ENCODE measurements around the gene DCTD. TPM values are rescaled to one million over a fixed set of nuclear protein-coding genes. Genes with fewer than 3 reads are reported as not detected.

The DCTD gene
- total and polyA plus RNA-seq, 2 donors (not counting 1 experiment from before 2014, with no cell fraction given) = 88.8 to 182 TPM

GRCh38 chr4:182893047-182893446 is 24.1 kb downstream of the DCTD start:
- peaks cover 1% of the 10 kb centered on the region for H3K36me3 ChIP-seq (ENCODE audit: control insufficient read depth, insufficient read depth, low read length)

GRCh38 chr4:182890202-182890601 is 27.0 kb downstream of the DCTD start:
- Histone ChIP-seq H3K79me2 (ENCODE audit: control insufficient read depth, insufficient read depth, low read length) (no peaks in the 10 kb centered on the region), H3K9ac (ENCODE audit: insufficient read depth, low read length) (no peak overlapping the region), H3K36me3 (ENCODE audit: control insufficient read depth, insufficient read depth, low read length) (peaks cover 6% of the 10 kb centered on the region), H4K20me1 (ENCODE audit: control insufficient read depth, extremely low read depth, insufficient read depth, low read length) (no peaks in the 10 kb centered on the region), H3K4me2 (ENCODE audit: extremely low read depth, insufficient read depth, low read length) (no peak overlapping the region), H2AFZ (ENCODE audit: low read length) (no peak overlapping the region), H3K27me3 (ENCODE audit: control insufficient read depth, insufficient read depth, low read length) (no peaks in the 10 kb centered on the region), H3K4me1 (ENCODE audit: control insufficient read depth, extremely low read depth, insufficient read depth, low read length) (no peaks in the 10 kb centered on the region), H3K4me3 (replicated peaks in 1 of 4; ENCODE audit: control extremely low read depth in 1 of 4, insufficient read depth in 1 of 4, low read depth in 3 of 4, low read length in 4 of 4) (no peak overlapping the region), H3K9me3 (ENCODE audit: control insufficient read depth, insufficient read depth, low read depth, low read length) (no peaks in the 10 kb centered on the region), H3K27ac (ENCODE audit: insufficient read depth, low read length) (no peak overlapping the region)
- no peak for TF ChIP-seq EZH2 (IDR thresholded peaks at IDR 0.05; ENCODE audit: low read length, missing control alignments)
- TF ChIP-seq CTCF (conservative IDR thresholded peaks at IDR 0.05 in 1 of 2, IDR thresholded peaks at IDR 0.05 in 1 of 2; ENCODE audit: low read depth in 1 of 2, low read length in 2 of 2) = no peak
- no peak for DNase-seq (ENCODE audit: low read depth in 2 of 2)

More at GRCh38 chr4:182893047-182893446, 24.1 kb downstream of the DCTD start:
- H3K27me3 ChIP-seq (ENCODE audit: control insufficient read depth, insufficient read depth, low read length) = no peaks in the 10 kb centered on the region
- no peak overlapping the region for H3K9ac ChIP-seq (ENCODE audit: insufficient read depth, low read length)
- no peak overlapping the region for H2AFZ ChIP-seq (ENCODE audit: low read length)
- no peak overlapping the region for H3K4me3 ChIP-seq (replicated peaks in 1 of 4; ENCODE audit: control extremely low read depth in 1 of 4, insufficient read depth in 1 of 4, low read depth in 3 of 4, low read length in 4 of 4)
- H3K4me2 ChIP-seq (ENCODE audit: extremely low read depth, insufficient read depth, low read length) = no peak overlapping the region
- no peaks in the 10 kb centered on the region for H3K4me1 ChIP-seq (ENCODE audit: control insufficient read depth, extremely low read depth, insufficient read depth, low read length)
- H4K20me1 ChIP-seq (ENCODE audit: control insufficient read depth, extremely low read depth, insufficient read depth, low read length) = no peaks in the 10 kb centered on the region
- no peak for DNase-seq (ENCODE audit: low read depth in 2 of 2)
- H3K9me3 ChIP-seq (ENCODE audit: control insufficient read depth, insufficient read depth, low read depth, low read length) = no peaks in the 10 kb centered on the region
- no peaks in the 10 kb centered on the region for H3K79me2 ChIP-seq (ENCODE audit: control insufficient read depth, insufficient read depth, low read length)
- TF ChIP-seq EZH2 (IDR thresholded peaks at IDR 0.05; ENCODE audit: low read length, missing control alignments) (no peak), CTCF (conservative IDR thresholded peaks at IDR 0.05 in 1 of 2, IDR thresholded peaks at IDR 0.05 in 1 of 2; ENCODE audit: low read depth in 1 of 2, low read length in 2 of 2) (no peak)
- H3K27ac ChIP-seq (ENCODE audit: insufficient read depth, low read length) = no peak overlapping the region

GRCh38 chr4:182888891-182889290 is 28.3 kb downstream of the DCTD start:
- DNase-seq (ENCODE audit: low read depth in 2 of 2) = no peak
- no peak overlapping the region for H3K4me2 ChIP-seq (ENCODE audit: extremely low read depth, insufficient read depth, low read length)
- peaks cover 5% of the 10 kb centered on the region for H3K36me3 ChIP-seq (ENCODE audit: control insufficient read depth, insufficient read depth, low read length)
- H3K4me1 ChIP-seq (ENCODE audit: control insufficient read depth, extremely low read depth, insufficient read depth, low read length) = no peaks in the 10 kb centered on the region
- H3K9ac ChIP-seq (ENCODE audit: insufficient read depth, low read length) = no peak overlapping the region
- H4K20me1 ChIP-seq (ENCODE audit: control insufficient read depth, extremely low read depth, insufficient read depth, low read length) = no peaks in the 10 kb centered on the region
- no peaks in the 10 kb centered on the region for H3K9me3 ChIP-seq (ENCODE audit: control insufficient read depth, insufficient read depth, low read depth, low read length)
- no peak overlapping the region for H2AFZ ChIP-seq (ENCODE audit: low read length)
- no peaks in the 10 kb centered on the region for H3K79me2 ChIP-seq (ENCODE audit: control insufficient read depth, insufficient read depth, low read length)
- TF ChIP-seq EZH2 (IDR thresholded peaks at IDR 0.05; ENCODE audit: low read length, missing control alignments) = no peak
- no peak for TF ChIP-seq CTCF (conservative IDR thresholded peaks at IDR 0.05 in 1 of 2, IDR thresholded peaks at IDR 0.05 in 1 of 2; ENCODE audit: low read depth in 1 of 2, low read length in 2 of 2)
- no peak overlapping the region for H3K4me3 ChIP-seq (replicated peaks in 1 of 4; ENCODE audit: control extremely low read depth in 1 of 4, insufficient read depth in 1 of 4, low read depth in 3 of 4, low read length in 4 of 4)
- H3K27ac ChIP-seq (ENCODE audit: insufficient read depth, low read length) = no peak overlapping the region
- no peaks in the 10 kb centered on the region for H3K27me3 ChIP-seq (ENCODE audit: control insufficient read depth, insufficient read depth, low read length)

Data from fibroblast of lung (primary cell).